Astrocyte of the cerebellum (primary cell): ENCODE measurements around the gene AMIGO3.

Experiments
- DNase-seq: peaks from one replicate; pipeline ENCODE4 v3.0.0-alpha.2; 2011; ENCODE audit warnings: low read depth
- H3K4me3 ChIP-seq: 2 replicates; pipeline ENCODE4 v1.5.1; 2011; ENCODE audit warnings: mild to moderate bottlenecking, low read depth, low read length, moderate library complexity
- in situ Hi-C: cut with HindIII; loops from 2 replicates; pipeline ENCODE4 v1.10.0; 2017; ENCODE audit warnings: low sequenced_read_pairs
- TF ChIP-seq, protein P1 (sequence below): IDR thresholded peaks from 2 replicates; pipeline ENCODE4 v1.5.1; 2012; ENCODE audit warnings: low read length, low read depth, moderate library complexity, mild to moderate bottlenecking; ENCODE audit errors: missing control alignments

Gene AMIGO3

DNA sequence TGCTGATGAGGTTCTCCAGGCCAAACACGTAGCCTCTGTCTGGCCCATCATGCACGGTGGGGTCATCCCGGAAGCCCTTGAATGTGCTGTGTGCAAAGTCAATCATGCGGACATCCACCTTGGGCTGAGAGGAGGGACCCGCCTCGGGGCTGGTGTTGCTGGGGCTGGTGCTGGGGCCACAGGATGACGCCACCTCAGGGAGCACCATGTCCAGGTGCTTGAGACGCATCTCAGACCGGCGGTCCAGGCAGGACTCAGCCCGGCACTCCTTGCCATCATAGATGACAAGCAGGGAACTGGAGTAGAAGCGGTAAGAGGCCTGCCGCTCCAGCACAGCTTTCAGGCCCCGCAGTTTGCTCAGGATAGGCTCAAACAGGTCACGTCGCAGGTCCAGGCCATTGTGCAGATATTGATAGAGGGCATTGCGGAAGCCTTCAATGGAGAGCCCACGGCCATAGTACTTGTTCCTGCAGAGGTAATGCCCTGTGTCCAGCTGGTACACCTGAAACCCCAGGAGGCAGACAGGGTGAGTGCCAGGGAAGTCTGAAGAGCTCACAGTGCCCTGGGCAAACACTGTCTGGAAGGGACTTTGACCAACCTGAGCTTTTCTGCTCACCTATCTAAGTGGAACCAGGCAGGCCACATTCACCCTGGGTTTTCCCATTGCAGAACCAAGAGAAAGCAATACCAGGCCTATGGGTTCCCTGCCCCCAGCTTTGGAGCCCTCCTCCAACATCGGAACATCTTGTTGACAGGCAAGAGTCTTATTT, 7.9 kb upstream of the AMIGO3 start:
- in situ Hi-C loops, result loop anchor here (25.0 kb wide), 1 partner anchor 135 kb away; the partner anchor contains the start of genes CAMKV and TRAIP
- TF ChIP-seq, protein P1, sequence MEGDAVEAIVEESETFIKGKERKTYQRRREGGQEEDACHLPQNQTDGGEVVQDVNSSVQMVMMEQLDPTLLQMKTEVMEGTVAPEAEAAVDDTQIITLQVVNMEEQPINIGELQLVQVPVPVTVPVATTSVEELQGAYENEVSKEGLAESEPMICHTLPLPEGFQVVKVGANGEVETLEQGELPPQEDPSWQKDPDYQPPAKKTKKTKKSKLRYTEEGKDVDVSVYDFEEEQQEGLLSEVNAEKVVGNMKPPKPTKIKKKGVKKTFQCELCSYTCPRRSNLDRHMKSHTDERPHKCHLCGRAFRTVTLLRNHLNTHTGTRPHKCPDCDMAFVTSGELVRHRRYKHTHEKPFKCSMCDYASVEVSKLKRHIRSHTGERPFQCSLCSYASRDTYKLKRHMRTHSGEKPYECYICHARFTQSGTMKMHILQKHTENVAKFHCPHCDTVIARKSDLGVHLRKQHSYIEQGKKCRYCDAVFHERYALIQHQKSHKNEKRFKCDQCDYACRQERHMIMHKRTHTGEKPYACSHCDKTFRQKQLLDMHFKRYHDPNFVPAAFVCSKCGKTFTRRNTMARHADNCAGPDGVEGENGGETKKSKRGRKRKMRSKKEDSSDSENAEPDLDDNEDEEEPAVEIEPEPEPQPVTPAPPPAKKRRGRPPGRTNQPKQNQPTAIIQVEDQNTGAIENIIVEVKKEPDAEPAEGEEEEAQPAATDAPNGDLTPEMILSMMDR, result no peak
- DNase-seq, result no peak
- no peak overlapping the region for H3K4me3 ChIP-seq

DNA sequence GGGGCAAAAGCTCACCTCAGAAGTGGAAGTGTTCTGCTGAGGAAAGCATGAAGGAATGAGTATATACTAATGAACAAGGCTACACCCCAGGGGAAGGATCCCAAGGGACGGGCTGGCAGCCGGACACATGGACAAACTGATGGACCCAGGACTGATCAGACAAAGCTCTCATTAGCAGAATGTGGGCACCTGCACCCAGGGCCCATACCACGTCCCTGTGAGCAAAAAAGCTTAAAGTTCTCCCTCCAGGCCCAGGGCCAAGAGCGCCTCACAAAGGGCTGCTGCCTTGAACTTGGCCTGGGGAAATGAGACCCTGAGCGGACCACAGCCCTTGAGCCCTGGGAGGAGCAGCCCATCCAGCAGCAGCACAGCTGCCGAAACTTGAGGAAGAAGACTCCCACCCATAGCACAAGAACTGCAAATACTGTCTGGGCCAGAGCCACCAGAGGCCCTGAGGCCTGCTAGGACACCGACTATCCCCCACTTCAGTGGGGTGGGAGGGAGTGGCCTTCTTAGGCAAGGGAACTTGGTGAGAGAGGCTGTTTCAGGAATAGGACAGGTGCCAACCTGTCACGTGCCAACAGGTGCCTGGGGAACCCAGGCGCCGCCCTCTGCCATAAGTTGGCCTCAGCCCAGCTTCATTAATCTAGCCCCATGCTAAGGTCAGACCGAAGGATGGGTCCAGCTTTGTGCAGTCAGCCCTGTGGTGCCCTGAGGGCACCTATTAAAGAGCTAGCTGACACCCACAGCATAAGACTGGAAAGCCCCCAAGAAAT, 6.6 kb upstream of the AMIGO3 start:
- TF ChIP-seq, protein P1, result no peak
- no peak overlapping the region for H3K4me3 ChIP-seq
- in situ Hi-C loops, result loop anchor here (25.0 kb wide), 1 partner anchor 136 kb away; the partner anchor contains the start of genes CAMKV and TRAIP
- no peak for DNase-seq

DNA sequence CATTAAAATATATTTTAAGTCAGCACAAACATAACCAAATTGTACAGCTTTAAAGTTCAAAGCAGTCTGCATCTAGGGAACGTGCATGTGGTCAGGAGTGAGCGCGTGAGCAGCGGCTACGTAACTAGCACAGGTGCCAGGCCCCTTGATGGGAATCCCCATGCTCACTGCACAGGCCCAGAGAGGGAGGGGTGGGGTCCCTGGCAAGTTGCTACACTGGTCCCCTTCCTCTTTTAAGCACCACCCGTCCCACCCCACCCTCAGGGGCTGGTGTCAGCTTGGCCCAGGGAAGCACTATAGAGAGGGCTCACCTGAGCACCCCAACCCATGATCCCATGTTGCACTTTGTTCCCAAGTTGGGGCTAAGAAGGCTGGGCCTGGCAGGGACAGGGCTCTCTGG, 5.1 kb upstream of the AMIGO3 start:
- in situ Hi-C loops, result no loop called here
- TF ChIP-seq, protein P1, result no peak
- H3K4me3 ChIP-seq, result peak overlapping the region; percentile 94
- DNase-seq, result no peak

DNA sequence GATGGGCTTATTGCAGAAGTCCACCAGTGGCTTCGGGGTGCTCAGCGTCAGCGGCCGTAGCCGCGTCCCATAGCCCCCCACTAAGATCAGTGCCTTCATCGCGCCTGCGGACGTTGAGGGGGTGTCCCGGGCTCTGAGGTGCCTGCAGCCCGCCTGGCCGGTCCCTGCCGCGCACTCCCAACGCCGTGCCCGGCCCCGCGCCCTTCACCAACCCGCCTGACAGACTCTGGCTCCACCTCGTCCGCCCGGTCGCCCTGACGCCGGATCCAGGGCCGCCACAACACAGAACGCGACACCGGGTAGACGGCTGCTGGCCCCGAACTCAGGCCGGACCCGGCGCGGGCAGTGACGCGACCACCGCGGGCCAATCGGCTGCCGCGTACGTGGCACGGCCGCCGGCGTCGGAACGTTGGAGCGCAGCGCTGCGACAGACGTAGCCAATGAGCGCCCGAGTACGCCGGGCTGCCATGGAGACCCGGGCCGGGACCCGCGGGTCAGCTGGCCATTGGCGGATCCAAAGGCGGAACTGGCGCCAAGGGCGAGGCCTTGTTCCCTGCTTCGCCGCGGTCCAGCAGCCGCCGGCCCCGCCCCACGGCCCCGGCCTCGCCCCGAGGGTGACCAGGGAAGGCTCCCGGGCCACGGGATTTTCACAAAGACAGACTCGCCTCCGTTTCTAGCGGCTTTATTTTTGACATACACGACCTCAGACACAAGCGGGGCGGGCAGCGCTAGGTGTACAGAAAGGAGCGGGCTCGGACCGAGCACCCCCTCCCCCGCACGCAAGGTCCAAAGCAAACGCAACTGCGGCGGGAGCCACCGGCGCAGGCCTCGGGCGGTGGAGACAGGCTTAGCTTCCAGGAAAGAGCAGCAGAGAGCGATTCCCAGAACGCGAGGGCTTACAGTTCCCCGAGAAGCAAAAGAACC, 4.4 kb upstream of the AMIGO3 start, which contains the start of gene GMPPB:
Gene GMPPB, minus strand, starts transcription at position 324 of the 924 bp plus-strand sequence. Its CDS starts 225 bp downstream, at position 99.
- in situ Hi-C loops, result no loop called here
- TF ChIP-seq, protein P1, result no peak
- DNase-seq, result peak; percentile 91
- H3K4me3 ChIP-seq, result peak within 1 kb of the TSS; percentile 94

DNA sequence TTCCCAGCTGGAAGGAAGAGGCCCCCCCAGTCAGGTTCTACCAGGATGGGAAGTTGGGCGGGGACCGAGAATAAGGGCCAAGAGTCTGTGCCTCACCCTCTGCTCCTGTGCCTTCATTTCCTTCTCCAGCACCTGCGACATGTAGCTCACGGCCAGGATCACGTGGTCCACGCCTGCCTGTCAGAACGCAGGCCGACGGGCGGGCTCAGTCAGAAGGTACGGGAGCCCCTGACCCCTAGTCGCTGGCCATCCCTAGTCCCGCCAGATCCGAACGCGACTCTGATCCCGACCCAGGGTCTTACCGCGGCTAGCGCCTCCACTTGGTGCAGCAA, 3.8 kb upstream of the AMIGO3 start:
- TF ChIP-seq, protein P1, result no peak
- peak overlapping the region; percentile 94 for H3K4me3 ChIP-seq
- DNase-seq, result no peak
- in situ Hi-C loops, result no loop called here

DNA sequence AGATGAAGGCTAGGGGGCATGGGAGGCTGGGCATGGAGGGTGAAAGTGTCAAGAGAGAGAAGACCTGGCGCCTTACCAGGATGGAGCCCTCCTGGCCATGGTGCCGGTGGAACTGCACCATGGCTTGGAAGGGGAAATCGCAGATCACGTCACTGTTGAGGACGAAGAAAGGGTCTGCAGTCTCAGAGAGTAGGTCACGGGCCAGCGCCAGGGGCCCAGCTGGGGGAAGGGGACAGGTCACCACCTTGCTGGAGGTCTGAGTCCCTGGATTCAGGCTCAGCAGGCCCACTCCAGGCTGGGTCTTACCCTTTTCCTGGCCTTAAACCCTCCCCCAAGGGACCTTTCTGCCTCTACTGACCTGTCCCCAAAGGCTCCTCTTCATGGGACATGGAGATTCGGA, 3.4 kb upstream of the AMIGO3 start:
- TF ChIP-seq, protein P1, result no peak
- no peak for DNase-seq
- H3K4me3 ChIP-seq, result peak overlapping the region; percentile 94
- in situ Hi-C loops, result no loop called here
